A549 (cell line): ENCODE data around the gene PPM1M. TPM values are rescaled to one million over a fixed set of nuclear protein-coding genes. Genes with fewer than 3 reads are reported as not detected.

Experiments
- ATAC-seq, 2 experiments: fragments of 200-7000 bp in 1 of 2; fragments of >200 bp in 1 of 2; cut with Nextera tagmentation in 1 of 2; cut with Tn5 transposase in 1 of 2; 3 replicates each; pipeline versions ENCODE4 v1.8.0 to v1.9.1; 2018 to 2020; ENCODE audit warnings: mild to moderate bottlenecking in 1 of 2, moderate library complexity in 1 of 2
- CTCF ChIA-PET: fragments of 300-600 bp; sonication (Branson Sonifier 250); formaldehyde crosslinking; extraction: SDS; loops from one replicate; lab custom pipeline; 2021; ENCODE audit warnings: antibody characterized with exemption, inconsistent platforms; lab: Yijun Ruan, JAX
- POLR2A ChIA-PET: fragments of 350-600 bp; formaldehyde crosslinking; extraction: SDS; loops from one replicate; lab custom pipeline; 2021; ENCODE audit warnings: antibody characterized with exemption, inconsistent platforms; lab: Yijun Ruan, JAX
- DNase-seq, 2 experiments: peaks; one replicate each; pipeline versions ENCODE4 v3.0.0 to v3.0.0-alpha.2; 2011 to 2016; ENCODE audit warnings: low read depth in 1 of 2, low spot score in 1 of 2
- FAIRE-seq: peaks from 2 replicates; lab custom pipeline; 2011; peaks lifted over from hg19 to GRCh38; lab: Jason Lieb, UNC
- H3K27ac ChIP-seq, 2 experiments: fragments of >200 bp; sonication (Bioruptor Twin); formaldehyde crosslinking; 3 replicates each; pipeline ENCODE4 v1.5.1; 2016 to 2017
- H3K4me1 ChIP-seq: fragments of >200 bp; sonication (Bioruptor Twin); formaldehyde crosslinking; 3 replicates; pipeline ENCODE4 v1.6.1; 2016
- H3K4me2 ChIP-seq: fragments of >200 bp; sonication (Bioruptor Twin); formaldehyde crosslinking; 3 replicates; pipeline ENCODE4 v1.6.1; 2016
- H3K4me3 ChIP-seq: fragments of >200 bp; sonication (Bioruptor Twin); formaldehyde crosslinking; 3 replicates; pipeline ENCODE4 v1.5.1; 2016
- H3K9me3 ChIP-seq: fragments of >200 bp; sonication (Bioruptor Twin); formaldehyde crosslinking; 3 replicates; pipeline ENCODE4 v1.6.1; 2016
- CBX2 ChIP-seq: fragments of 200-600 bp; sonication (generic); IDR thresholded peaks from 2 replicates; pipeline ENCODE4 v1.6.1; 2016; ENCODE audit warnings: low read depth, mild to moderate bottlenecking, borderline replicate concordance
- CBX8 ChIP-seq: fragments of 200-600 bp; sonication (generic); IDR thresholded peaks from 2 replicates; pipeline ENCODE4 v1.6.1; 2016
- CEBPB ChIP-seq, 2 experiments: fragments of >200 bp in 1 of 2; sonication (Bioruptor Twin) in 1 of 2; formaldehyde crosslinking in 1 of 2; IDR thresholded peaks; 2 replicates each; pipeline ENCODE4 v1.6.1; 2012 to 2016
- CHD4 ChIP-seq: fragments of 200-600 bp; sonication (generic); IDR thresholded peaks from 2 replicates; pipeline ENCODE4 v1.6.1; 2016; ENCODE audit warnings: antibody characterized with exemption, mild to moderate bottlenecking, borderline replicate concordance
- EHMT2 ChIP-seq: fragments of 200-600 bp; sonication (generic); IDR thresholded peaks from 2 replicates; pipeline ENCODE4 v1.6.1; 2016; ENCODE audit warnings: antibody characterized with exemption, low read depth, mild to moderate bottlenecking, moderate library complexity
- ESRRA ChIP-seq: fragments of 150-350 bp; IDR thresholded peaks from 2 replicates; pipeline ENCODE4 v1.6.1; 2014; ENCODE audit warnings: mild to moderate bottlenecking, low read length, borderline replicate concordance
- FOSB ChIP-seq: fragments of 250-450 bp; sonication (Bioruptor Pico); IDR thresholded peaks from 2 replicates; pipeline ENCODE4 v1.5.0; 2020; ENCODE audit warnings: mild to moderate bottlenecking, moderate library complexity
- GATA3 ChIP-seq: IDR thresholded peaks from 2 replicates; pipeline ENCODE4 v1.6.1; 2012; ENCODE audit warnings: borderline replicate concordance
- HEYL ChIP-seq: fragments of 250-450 bp; sonication (Bioruptor Pico); IDR thresholded peaks from 2 replicates; pipeline ENCODE4 v1.8.0; 2021; ENCODE audit warnings: mild to moderate bottlenecking, moderate library complexity
- HOXB13 ChIP-seq: fragments of 250-450 bp; sonication (Bioruptor Pico); IDR thresholded peaks from 2 replicates; pipeline ENCODE4 v1.5.0; 2020; ENCODE audit warnings: low read depth, mild to moderate bottlenecking, moderate library complexity
- HOXB5 ChIP-seq: fragments of 250-450 bp; sonication (Bioruptor Pico); IDR thresholded peaks from 2 replicates; pipeline ENCODE4 v1.5.0; 2020; ENCODE audit warnings: mild to moderate bottlenecking, moderate library complexity
- JUN ChIP-seq, 2 experiments: fragments of >200 bp; sonication (Bioruptor Twin); formaldehyde crosslinking; IDR thresholded peaks; 2 replicates in 1 of 2; 3 replicates in 1 of 2; pipeline ENCODE4 v1.6.1; 2016 to 2017
- KDM1A ChIP-seq: fragments of 200-600 bp; sonication (generic); IDR thresholded peaks from 2 replicates; pipeline ENCODE4 v1.6.1; 2016; ENCODE audit warnings: low read depth, mild to moderate bottlenecking
- KDM5A ChIP-seq: fragments of 200-600 bp; sonication (generic); IDR thresholded peaks from 2 replicates; pipeline ENCODE4 v1.6.1; 2016; ENCODE audit warnings: antibody characterized with exemption, mild to moderate bottlenecking
- MAFK ChIP-seq: fragments of 450-650 bp; IDR thresholded peaks from 2 replicates; pipeline ENCODE4 v1.6.1; 2014; ENCODE audit not compliant: partially characterized antibody
- MYC ChIP-seq: IDR thresholded peaks from 2 replicates; pipeline ENCODE4 v1.6.1; 2012; ENCODE audit warnings: mild to moderate bottlenecking, inconsistent platforms, low read length, improper control_type of control experiment, borderline replicate concordance
- NFE2L2 ChIP-seq: fragments of 150-350 bp; conservative IDR thresholded peaks from 2 replicates; pipeline ENCODE4 v1.6.1; 2014; ENCODE audit warnings: low read length
- NPAS2 ChIP-seq: fragments of 250-450 bp; sonication (Bioruptor Pico); IDR thresholded peaks from 2 replicates; pipeline ENCODE4 v1.8.0; 2022; ENCODE audit warnings: mild to moderate bottlenecking, moderate library complexity, borderline replicate concordance
- NR3C1 ChIP-seq: fragments of >200 bp; sonication (Bioruptor Twin); formaldehyde crosslinking; IDR thresholded peaks from 3 replicates; pipeline ENCODE4 v1.6.1; 2017
- POLR2A ChIP-seq: IDR thresholded peaks from 2 replicates; pipeline ENCODE4 v1.6.1; 2012; ENCODE audit warnings: mild to moderate bottlenecking, low read length
- POLR2AphosphoS2 ChIP-seq: conservative IDR thresholded peaks from 2 replicates; pipeline ENCODE4 v1.6.1; 2012; ENCODE audit warnings: low read length, improper control_type of control experiment, inconsistent platforms
- RAD21 ChIP-seq, 2 experiments: fragments of >200 bp in 1 of 2; sonication (Bioruptor Twin) in 1 of 2; formaldehyde crosslinking in 1 of 2; IDR thresholded peaks in 1 of 2; conservative IDR thresholded peaks in 1 of 2; 2 replicates in 1 of 2; 3 replicates in 1 of 2; pipeline ENCODE4 v1.6.1; 2012 to 2018; ENCODE audit warnings: inconsistent platforms in 1 of 2
- SREBF2 ChIP-seq: fragments of 450-650 bp; IDR thresholded peaks from 2 replicates; pipeline ENCODE4 v1.6.1; 2014; ENCODE audit warnings: mild to moderate bottlenecking, moderate library complexity
- ZC3H11A ChIP-seq: fragments of 450-650 bp; IDR thresholded peaks from 2 replicates; pipeline ENCODE4 v1.6.1; 2014; ENCODE audit warnings: antibody characterized with exemption, mild to moderate bottlenecking
- WGBS: methylation state at CpG from one replicate; pipeline ENCODE4 v1.1.6; 2017; ENCODE audit errors: missing lambda C conversion rate; 5-methylcytosine and 5-hydroxymethylcytosine counted together
- polyA plus RNA-seq, 4 experiments: library from polyadenylated mRNA; depleted of rRNA in 3 of 4; stranded (reverse); fragments of >200 nt; fragmentation: RNase III in 1 of 4; extraction: RNeasy Plus Mini Kit Qiagen cat#74134 plus additional on column Dnase treatment in 1 of 4; gene quantifications; 2 replicates in 3 of 4; 3 replicates in 1 of 4; pipeline ENCODE4 v1.2.3, GENCODE V29; 2011 to 2017
- TF ChIP-seq, protein P1 (sequence below): fragments of >200 bp; sonication (Bioruptor Twin); formaldehyde crosslinking; IDR thresholded peaks from 3 replicates; pipeline ENCODE4 v1.5.1; 2016
- TF ChIP-seq, protein P2 (sequence below): IDR thresholded peaks from 2 replicates; pipeline ENCODE4 v1.6.1; 2012
- TF ChIP-seq, protein P3 (sequence below): fragments of >200 bp; sonication (Bioruptor Twin); formaldehyde crosslinking; IDR thresholded peaks from 2 replicates; pipeline ENCODE4 v1.6.1; 2016
- TF ChIP-seq, protein P4 (sequence below): fragments of 150-350 bp; IDR thresholded peaks from 2 replicates; pipeline ENCODE4 v1.6.1; 2014; ENCODE audit warnings: low read depth, mild to moderate bottlenecking, low read length
- TF ChIP-seq, protein P5 (sequence below): IDR thresholded peaks from 2 replicates; pipeline ENCODE4 v1.6.1; 2012; ENCODE audit warnings: low read depth, borderline replicate concordance
- TF ChIP-seq, protein P6 (sequence below): fragments of 450-650 bp; IDR thresholded peaks from 2 replicates; pipeline ENCODE4 v1.6.1; 2014; ENCODE audit warnings: antibody characterized with exemption
- TF ChIP-seq, protein P7 (sequence below): fragments of 250-450 bp; sonication (Bioruptor Pico); IDR thresholded peaks from 2 replicates; pipeline ENCODE4 v1.5.0; 2021; ENCODE audit warnings: mild to moderate bottlenecking, moderate library complexity, borderline replicate concordance

Gene PPM1M
- polyA plus RNA-seq, 2 of the 4 experiments (the other 2 are of a cell fraction) = 5.9 to 6.3 TPM

DNA sequence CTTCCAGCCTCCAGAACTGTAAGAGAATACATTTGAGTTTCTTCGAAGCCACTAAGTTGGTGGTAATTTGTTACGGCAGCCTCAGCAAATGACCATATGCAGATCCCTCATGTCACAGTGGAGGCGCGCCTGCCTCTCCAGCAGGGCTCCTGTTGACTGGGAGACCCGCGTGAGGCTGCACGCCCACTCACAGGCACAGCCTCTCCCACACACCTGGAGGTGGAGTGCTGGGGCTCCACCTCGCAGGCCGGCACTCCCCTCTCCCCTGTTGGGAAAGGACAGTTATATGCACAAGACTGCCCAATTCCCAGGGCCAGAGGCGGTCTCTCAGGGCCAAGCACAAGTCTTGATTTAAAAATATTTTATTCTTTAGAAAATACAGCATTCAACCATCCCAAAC lies 17.3 kb upstream of the PPM1M start (continued):
- TF ChIP-seq, protein P1, sequence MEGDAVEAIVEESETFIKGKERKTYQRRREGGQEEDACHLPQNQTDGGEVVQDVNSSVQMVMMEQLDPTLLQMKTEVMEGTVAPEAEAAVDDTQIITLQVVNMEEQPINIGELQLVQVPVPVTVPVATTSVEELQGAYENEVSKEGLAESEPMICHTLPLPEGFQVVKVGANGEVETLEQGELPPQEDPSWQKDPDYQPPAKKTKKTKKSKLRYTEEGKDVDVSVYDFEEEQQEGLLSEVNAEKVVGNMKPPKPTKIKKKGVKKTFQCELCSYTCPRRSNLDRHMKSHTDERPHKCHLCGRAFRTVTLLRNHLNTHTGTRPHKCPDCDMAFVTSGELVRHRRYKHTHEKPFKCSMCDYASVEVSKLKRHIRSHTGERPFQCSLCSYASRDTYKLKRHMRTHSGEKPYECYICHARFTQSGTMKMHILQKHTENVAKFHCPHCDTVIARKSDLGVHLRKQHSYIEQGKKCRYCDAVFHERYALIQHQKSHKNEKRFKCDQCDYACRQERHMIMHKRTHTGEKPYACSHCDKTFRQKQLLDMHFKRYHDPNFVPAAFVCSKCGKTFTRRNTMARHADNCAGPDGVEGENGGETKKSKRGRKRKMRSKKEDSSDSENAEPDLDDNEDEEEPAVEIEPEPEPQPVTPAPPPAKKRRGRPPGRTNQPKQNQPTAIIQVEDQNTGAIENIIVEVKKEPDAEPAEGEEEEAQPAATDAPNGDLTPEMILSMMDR = no peak
- TF ChIP-seq HOXB5 (CRISPR knock-in tag) (no peak), POLR2A (no peak), POLR2AphosphoS2 (no peak)

DNA sequence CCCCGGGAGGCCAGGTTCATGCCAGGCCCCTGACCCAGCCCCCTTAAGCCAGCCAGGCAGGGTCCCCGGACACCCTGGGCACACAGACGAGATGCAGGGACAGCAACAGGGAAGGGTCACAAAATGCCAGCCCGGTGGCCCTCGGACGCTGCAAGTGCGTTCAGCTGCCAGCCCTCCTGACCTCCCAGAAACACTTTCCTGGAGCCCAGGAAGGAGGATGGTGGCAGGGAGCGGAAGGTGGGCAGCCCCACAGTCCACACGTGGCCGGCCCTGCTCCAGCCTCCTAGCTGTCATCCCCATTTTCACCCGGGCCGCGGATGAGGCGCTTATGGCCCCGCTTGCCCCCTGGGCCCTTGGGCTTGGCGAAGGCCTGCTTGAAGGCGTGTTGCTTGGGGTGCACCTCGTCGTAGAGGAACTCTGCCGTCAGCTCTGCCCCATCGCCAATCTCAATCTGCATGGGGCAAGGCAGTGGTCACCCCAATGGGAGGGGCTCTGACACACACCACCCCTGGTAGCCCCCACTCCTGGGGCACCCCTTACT lies 16.7 kb upstream of the PPM1M start:
- no peaks in the 10 kb centered on the region for H3K4me1 ChIP-seq
- ChIA-PET CTCF (interaction anchor here (4.4 to 11.4 kb wide), 2 partner anchors 7 to 110 kb away, joined by 54 to 198 read pairs; partner anchors contain the start of gene TLR9), POLR2A (no interaction called here)
- no peak overlapping the region for H3K4me2 ChIP-seq
- H3K4me3 ChIP-seq = no peak overlapping the region
- DNase-seq (no peak), FAIRE-seq (no peak), ATAC-seq (no peak)
- no peaks in the 10 kb centered on the region for H3K9me3 ChIP-seq
- H3K27ac ChIP-seq = no peak overlapping the region
- no peak for TF ChIP-seq ESRRA
- TF ChIP-seq, protein P2, sequence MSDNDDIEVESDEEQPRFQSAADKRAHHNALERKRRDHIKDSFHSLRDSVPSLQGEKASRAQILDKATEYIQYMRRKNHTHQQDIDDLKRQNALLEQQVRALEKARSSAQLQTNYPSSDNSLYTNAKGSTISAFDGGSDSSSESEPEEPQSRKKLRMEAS = no peak
- TF ChIP-seq FOSB (CRISPR knock-in tag) = no peak
- TF ChIP-seq HOXB13 (CRISPR knock-in tag) = no peak
- TF ChIP-seq SREBF2 = no peak
- no peak for TF ChIP-seq CBX8
- TF ChIP-seq NPAS2 (CRISPR knock-in tag) = no peak
- TF ChIP-seq, protein P3, sequence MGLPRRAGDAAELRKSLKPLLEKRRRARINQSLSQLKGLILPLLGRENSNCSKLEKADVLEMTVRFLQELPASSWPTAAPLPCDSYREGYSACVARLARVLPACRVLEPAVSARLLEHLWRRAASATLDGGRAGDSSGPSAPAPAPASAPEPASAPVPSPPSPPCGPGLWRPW = no peak
- TF ChIP-seq MAFK = no peak
- TF ChIP-seq EHMT2 = no peak
- no peak for TF ChIP-seq KDM5A
- TF ChIP-seq ZC3H11A = no peak
- 100% methylated on average over 1 of the region's 21 CpGs for WGBS

DNA sequence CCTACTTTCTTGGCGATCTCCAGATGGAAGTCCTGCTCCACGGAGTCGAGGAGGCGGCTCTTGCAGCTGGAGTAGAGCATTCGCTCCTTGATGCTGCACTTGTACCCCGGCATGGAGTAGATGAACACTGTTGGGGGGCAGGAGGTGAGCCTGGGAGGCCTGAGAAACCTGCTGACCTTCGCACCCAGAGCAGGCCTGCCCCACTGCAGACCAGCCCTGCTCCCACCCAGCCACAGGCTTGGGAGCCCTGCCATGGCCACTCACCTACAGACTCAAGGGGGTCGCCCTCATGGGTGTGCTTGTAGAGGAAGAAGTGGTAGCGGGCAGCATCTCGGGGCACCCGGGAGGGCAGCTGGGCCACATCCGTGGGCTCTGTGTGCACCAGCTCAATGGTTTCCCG lies 15.9 kb upstream of the PPM1M start:
- FAIRE-seq (no peak), ATAC-seq (no peak), DNase-seq (no peak)
- no peaks in the 10 kb centered on the region for H3K4me1 ChIP-seq
- H3K4me3 ChIP-seq = no peak overlapping the region
- no peak overlapping the region for H3K27ac ChIP-seq
- H3K9me3 ChIP-seq = no peaks in the 10 kb centered on the region
- CTCF ChIA-PET = interaction anchor here (0.9 to 11.4 kb wide), 4 partner anchors 8 to 109 kb away, joined by 5 to 198 read pairs (median 40); partner anchors contain the start of genes PPM1M, TLR9 and WDR82
- H3K4me2 ChIP-seq = no peak overlapping the region
- POLR2A ChIA-PET = no interaction called here
- 94% methylated on average over 6 of the region's 13 CpGs for WGBS
- TF ChIP-seq MYC (no peak), NR3C1 (no peak), NFE2L2 (no peak), JUN (IDR thresholded peaks at IDR 0.05) (no peak), CBX2 (no peak), CHD4 (no peak), HEYL (CRISPR knock-in tag) (no peak), EHMT2 (no peak), CEBPB (IDR thresholded peaks at IDR 0.05) (no peak), MAFK (no peak), GATA3 (no peak), KDM1A (no peak), RAD21 (conservative IDR thresholded peaks at IDR 0.05 in 1 of 2, IDR thresholded peaks at IDR 0.05 in 1 of 2) (no peak)
- TF ChIP-seq, protein P4, sequence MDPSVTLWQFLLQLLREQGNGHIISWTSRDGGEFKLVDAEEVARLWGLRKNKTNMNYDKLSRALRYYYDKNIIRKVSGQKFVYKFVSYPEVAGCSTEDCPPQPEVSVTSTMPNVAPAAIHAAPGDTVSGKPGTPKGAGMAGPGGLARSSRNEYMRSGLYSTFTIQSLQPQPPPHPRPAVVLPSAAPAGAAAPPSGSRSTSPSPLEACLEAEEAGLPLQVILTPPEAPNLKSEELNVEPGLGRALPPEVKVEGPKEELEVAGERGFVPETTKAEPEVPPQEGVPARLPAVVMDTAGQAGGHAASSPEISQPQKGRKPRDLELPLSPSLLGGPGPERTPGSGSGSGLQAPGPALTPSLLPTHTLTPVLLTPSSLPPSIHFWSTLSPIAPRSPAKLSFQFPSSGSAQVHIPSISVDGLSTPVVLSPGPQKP = no peak
- TF ChIP-seq, protein P5, sequence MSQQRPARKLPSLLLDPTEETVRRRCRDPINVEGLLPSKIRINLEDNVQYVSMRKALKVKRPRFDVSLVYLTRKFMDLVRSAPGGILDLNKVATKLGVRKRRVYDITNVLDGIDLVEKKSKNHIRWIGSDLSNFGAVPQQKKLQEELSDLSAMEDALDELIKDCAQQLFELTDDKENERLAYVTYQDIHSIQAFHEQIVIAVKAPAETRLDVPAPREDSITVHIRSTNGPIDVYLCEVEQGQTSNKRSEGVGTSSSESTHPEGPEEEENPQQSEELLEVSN = no peak
- TF ChIP-seq, protein P6, sequence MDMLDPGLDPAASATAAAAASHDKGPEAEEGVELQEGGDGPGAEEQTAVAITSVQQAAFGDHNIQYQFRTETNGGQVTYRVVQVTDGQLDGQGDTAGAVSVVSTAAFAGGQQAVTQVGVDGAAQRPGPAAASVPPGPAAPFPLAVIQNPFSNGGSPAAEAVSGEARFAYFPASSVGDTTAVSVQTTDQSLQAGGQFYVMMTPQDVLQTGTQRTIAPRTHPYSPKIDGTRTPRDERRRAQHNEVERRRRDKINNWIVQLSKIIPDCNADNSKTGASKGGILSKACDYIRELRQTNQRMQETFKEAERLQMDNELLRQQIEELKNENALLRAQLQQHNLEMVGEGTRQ = no peak
- TF ChIP-seq, protein P7, sequence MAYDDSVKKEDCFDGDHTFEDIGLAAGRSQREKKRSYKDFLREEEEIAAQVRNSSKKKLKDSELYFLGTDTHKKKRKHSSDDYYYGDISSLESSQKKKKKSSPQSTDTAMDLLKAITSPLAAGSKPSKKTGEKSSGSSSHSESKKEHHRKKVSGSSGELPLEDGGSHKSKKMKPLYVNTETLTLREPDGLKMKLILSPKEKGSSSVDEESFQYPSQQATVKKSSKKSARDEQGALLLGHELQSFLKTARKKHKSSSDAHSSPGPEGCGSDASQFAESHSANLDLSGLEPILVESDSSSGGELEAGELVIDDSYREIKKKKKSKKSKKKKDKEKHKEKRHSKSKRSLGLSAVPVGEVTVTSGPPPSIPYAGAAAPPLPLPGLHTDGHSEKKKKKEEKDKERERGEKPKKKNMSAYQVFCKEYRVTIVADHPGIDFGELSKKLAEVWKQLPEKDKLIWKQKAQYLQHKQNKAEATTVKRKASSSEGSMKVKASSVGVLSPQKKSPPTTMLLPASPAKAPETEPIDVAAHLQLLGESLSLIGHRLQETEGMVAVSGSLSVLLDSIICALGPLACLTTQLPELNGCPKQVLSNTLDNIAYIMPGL (CRISPR knock-in tag) = no peak
